IPS DF 4.7 (cell line): ENCODE measurements around the gene IGFL2.
"Not testable (repeated sequence)": the region's sequence is repeated elsewhere in the genome, so short reads cannot be mapped to it uniquely, and the experiment has no call there.

Experiments used
- DNase-seq: peaks from one replicate; pipeline ENCODE4 v3.0.0-alpha.2; 2013; ENCODE audit warnings: low spot score; ENCODE audit errors: extremely low read depth

The IGFL2 gene

GRCh38 chr19:46189971-46190888 lies 42.2 kb downstream of the IGFL2 start:
- no peak for DNase-seq

GRCh38 chr19:46191356-46191755 lies 43.3 kb downstream of the IGFL2 start:
- DNase-seq, result no peak

DNA sequence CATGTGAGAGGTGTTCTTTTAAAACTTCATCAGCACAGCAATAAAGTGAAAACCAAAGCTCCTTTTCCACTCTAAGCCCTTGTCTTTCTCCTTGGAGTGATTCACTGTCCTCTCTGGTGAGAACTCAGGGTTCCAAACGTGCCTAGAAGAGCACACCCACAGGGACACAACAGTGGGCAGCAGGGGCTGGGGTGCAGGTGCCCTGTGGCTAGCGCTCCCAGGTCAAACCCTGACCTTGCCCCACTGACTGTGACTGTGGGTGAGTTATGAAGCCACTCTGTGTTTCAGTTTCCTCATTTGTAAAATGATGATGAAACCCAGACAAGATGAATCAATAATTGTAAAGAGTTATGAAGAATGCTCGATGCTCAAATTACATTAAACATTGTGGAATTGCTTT lies 43.9 kb downstream of the IGFL2 start:
- no peak for DNase-seq

DNA sequence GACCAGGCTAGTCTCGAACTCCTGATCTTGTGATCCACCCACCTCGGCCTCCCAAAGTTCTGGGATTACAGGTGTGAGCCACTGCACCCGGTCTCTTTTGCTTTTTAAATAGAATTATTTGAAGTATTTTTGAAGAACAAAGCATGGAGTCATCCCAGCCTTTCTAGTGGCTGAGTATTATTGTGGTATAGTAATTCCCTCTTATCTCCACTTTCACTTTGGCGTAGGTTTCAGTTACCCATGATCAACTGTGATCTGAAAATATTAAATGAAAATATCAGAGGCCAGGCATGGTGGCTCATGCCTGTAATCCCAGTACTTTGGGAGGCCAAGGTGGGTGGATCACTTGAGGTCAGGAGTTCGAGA lies 44.6 kb downstream of the IGFL2 start:
- DNase-seq, result not testable (repeated sequence)

GRCh38 chr19:46192992-46193650 lies 45.1 kb downstream of the IGFL2 start:
- DNase-seq, result no peak

DNA sequence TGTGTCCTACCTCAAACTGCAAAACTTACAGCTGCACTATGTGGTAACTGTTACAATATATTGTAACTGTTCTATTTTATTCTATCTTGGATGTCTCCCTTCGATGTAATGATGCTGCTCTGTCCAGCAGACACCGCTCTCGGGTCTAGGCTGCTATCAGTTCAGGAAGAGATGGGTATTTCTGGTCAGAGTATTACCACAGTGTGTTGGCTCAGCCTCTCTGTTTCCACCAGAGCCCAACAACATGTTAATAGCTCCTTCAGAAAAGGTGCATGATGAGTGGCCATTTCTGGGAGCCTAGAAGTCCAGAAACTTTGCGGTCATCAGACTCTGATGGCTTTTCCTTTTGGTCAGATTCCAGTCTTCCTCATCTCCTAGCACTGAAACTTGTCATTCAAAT lies 45.6 kb downstream of the IGFL2 start:
- DNase-seq, result no peak

- no peak for DNase-seq
Observed at GRCh38 chr19:46195104-46195503, 47.1 kb downstream of the IGFL2 start.

DNA sequence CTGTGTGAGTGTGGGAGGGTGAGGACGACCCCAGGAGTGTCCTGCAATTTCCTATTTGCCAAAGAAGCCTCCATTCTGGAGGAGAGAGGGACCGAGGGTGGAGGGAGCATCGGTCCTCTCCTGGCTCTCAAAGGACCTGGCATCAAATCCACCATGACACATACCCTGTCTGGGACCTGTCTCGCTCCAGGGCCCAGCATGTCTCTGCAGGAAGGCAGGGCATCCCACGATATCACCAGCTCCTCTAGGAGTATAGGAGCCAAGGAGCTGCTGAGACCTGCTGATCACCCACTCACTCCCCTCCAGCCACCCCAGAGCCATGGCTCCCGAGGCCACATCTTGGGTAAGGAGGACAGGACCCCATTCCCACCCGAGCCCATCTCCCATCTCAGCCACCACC lies 47.9 kb downstream of the IGFL2 start:
- DNase-seq, result not testable (repeated sequence)

- no peak for DNase-seq
Observed at GRCh38 chr19:46196410-46197124, 48.5 kb downstream of the IGFL2 start.

DNA sequence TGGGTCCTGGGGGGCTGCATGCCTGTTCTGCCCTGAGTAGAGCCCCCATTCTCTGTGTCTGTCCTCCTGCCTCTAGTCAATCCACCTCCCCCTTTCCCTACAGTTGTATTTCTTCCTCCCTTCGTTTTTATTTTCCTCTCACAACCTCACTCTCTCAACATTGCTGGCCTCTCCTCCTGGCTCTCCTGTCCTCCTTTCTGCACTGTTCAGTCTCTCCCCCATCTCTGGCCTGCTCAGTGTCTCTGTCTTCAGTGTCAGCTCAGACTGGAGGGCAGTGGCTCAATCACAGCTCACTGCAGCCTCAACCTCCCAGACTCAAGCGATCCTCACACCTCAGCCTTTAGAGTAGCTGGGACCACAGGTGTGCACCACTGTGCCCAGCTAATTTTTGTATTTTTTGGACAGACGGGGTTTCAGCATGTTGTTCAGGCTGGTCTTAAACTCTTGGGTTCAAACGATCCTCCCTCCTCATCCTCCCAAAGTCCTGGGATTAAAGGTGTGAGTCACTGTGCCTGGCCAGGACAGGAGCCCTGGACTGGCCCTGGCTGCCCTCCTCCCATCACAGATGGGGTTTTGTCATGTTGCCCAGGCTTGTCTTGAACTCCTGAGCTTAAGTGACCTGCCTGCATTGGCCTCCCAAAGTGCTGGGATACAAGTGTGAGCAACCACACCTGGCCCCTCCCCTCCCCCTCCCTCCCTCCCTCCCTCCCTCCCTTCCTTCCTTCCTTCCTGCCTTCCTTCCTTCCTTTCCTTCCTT lies 49.5 kb downstream of the IGFL2 start:
- DNase-seq, result no peak

GRCh38 chr19:46198756-46199155 lies 50.7 kb downstream of the IGFL2 start:
- no peak for DNase-seq

DNA sequence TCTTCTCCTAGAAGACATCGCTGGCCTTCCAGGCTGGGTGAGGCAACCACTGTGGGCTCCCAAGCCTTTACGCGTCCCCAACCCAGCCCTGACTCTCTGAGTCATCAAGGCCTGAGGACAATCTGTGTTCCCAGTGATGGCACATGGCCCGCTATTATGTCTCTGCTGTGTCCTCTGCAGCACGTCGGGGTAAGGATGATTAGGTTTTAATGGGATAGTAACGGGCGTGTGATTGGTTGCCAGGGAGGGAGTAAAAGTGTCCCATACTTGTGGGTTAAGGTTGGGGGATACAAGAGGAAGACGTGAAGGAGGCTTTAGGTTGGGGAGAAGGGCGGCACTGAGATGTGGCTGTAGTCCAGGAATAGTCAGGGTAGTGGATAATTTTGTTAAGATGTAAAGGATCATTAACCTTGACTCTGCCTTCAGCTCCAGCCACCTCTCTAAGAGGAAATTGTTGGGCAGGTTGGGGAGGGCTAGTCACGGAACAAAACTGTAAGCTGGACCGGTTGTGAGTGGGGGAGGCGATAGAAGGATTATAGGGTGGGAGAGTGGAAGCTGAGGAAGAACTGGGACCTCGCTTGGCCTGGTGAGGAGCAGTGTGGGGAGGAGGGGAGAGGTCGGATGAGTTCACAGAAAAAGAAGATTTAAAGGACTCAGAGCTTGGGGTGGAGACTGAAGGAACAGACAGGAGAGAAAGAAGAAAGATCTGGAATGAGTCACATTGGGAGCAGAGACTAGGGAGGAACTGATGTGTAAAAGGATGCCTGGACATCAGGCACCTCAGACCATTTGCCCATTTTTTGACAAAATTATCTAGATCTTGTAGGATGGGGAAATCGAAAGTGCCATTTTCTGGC lies 53.6 kb downstream of the IGFL2 start:
- no peak for DNase-seq

GRCh38 chr19:46202426-46202825 lies 54.4 kb downstream of the IGFL2 start:
- no peak for DNase-seq

- DNase-seq, result no peak
Observed at GRCh38 chr19:46202872-46203860, 55.1 kb downstream of the IGFL2 start.

GRCh38 chr19:46204008-46204407 lies 56.0 kb downstream of the IGFL2 start:
- no peak for DNase-seq

- no peak for DNase-seq
Observed at GRCh38 chr19:46205183-46205984, 57.3 kb downstream of the IGFL2 start.

DNA sequence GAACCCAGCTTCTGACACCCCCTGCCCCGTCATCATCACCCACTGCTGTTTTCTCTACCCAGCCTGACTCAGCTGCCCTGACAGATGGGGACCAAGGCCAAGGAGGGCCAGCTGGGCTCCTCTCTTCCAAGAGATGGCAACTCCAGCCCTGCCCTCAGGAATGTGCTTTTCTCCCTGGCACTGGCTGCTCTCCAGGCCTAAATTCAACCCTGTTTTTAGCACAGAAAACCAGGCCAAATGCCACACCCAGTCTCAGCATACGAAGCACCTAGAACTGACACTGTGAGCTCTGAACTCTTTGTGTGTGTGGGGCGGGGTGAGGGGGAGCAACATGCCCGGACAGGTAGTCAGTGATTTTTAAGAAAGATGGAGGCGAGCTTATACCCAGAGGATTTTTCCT lies 58.1 kb downstream of the IGFL2 start:
- DNase-seq, result no peak

GRCh38 chr19:46206682-46207081 lies 58.6 kb downstream of the IGFL2 start:
- no peak for DNase-seq
